Measurements from ENCODE around the gene TPGS2. TPM values are rescaled to one million over a fixed set of nuclear protein-coding genes. Genes with fewer than 3 reads are reported as not detected.

Gene TPGS2
- total RNA-seq, 1 experiment from 2014 or later = 93.3 TPM

- POLR2A ChIA-PET = no interaction called here
- BruUV-seq (replicated peaks) = no TSS peak
- RAD21 ChIA-PET (ENCODE audit: low non-redundant PET in 1 of 2, low total read pairs in 2 of 2, uncharacterized antibody in 2 of 2, unreplicated experiment in 2 of 2) = no interaction called here
Measured at GRCh38 chr18:36843199-36843598, 14.4 kb upstream of the TPGS2 start.

More at GRCh38 chr18:36843199-36843598, 14.4 kb upstream of the TPGS2 start:
- H3K4me3 ChIP-seq (replicated peaks in 1 of 2; ENCODE audit: low read depth in 1 of 2, low read length in 2 of 2) = no peak overlapping the region
- H4K20me1 ChIP-seq (ENCODE audit: insufficient read depth) = no peaks in the 10 kb centered on the region
- intact Hi-C loops (cut with micrococcal nuclease) = no loop called here
- DNase-seq (ENCODE audit: low read depth, low spot score) (no peak), ATAC-seq (no peak)
- H3K9ac ChIP-seq (ENCODE audit: low read length) = no peak overlapping the region
- no peaks in the 10 kb centered on the region for H3K4me1 ChIP-seq (ENCODE audit: control insufficient read depth in 1 of 2, insufficient read depth in 2 of 2, low read length in 2 of 2)
- no peak overlapping the region for H3K4me2 ChIP-seq (ENCODE audit: low read length)
- no peak overlapping the region for H3K27ac ChIP-seq (ENCODE audit: low read depth, low read length)
- no peaks in the 10 kb centered on the region for H3K36me3 ChIP-seq (ENCODE audit: control insufficient read depth in 1 of 2, insufficient read depth in 2 of 2, low read length in 2 of 2)
- CTCF ChIA-PET = no interaction called here
- no peak for TF ChIP-seq EGR1 (IDR thresholded peaks at IDR 0.05; ENCODE audit: low read depth)
- TF ChIP-seq ELF1 (IDR thresholded peaks at IDR 0.05; ENCODE audit: borderline replicate concordance, low read depth) = no peak
- TF ChIP-seq MAX (IDR thresholded peaks at IDR 0.05) = no peak
- no peak for TF ChIP-seq SP1 (IDR thresholded peaks at IDR 0.05; ENCODE audit: low read depth)
- TF ChIP-seq EZH2phosphoT487 (IDR thresholded peaks at IDR 0.05; ENCODE audit: borderline replicate concordance) = no peak
- TF ChIP-seq REST (IDR thresholded peaks at IDR 0.05; ENCODE audit: low read depth) = no peak
- TF ChIP-seq ZFX (IDR thresholded peaks at IDR 0.05) = no peak
- H3K9me2 ChIP-seq (ENCODE audit: insufficient read depth) = no peaks in the 10 kb centered on the region
- no peaks in the 10 kb centered on the region for H3K79me2 ChIP-seq (ENCODE audit: insufficient read depth, low read length)
- H3K27me3 ChIP-seq (ENCODE audit: insufficient read depth, low read length) = no peaks in the 10 kb centered on the region
- no peak overlapping the region for H2AFZ ChIP-seq (ENCODE audit: low read depth, low read length, poor library complexity, severe bottlenecking)
- H3K9me3 ChIP-seq (ENCODE audit: control insufficient read depth in 1 of 2, insufficient read depth in 1 of 2, low read depth in 1 of 2, low read length in 2 of 2) = no peaks in the 10 kb centered on the region

All from HCT116 (cell line).